Measurements from ENCODE around the gene ASB1. TPM values are rescaled to one million over a fixed set of nuclear protein-coding genes. Genes with fewer than 3 reads are reported as not detected.

Gene ASB1
- total and polyA plus RNA-seq, 2 donors (not counting 1 experiment from before 2014, with no cell fraction given): 31.9 to 50.7 TPM

DNA sequence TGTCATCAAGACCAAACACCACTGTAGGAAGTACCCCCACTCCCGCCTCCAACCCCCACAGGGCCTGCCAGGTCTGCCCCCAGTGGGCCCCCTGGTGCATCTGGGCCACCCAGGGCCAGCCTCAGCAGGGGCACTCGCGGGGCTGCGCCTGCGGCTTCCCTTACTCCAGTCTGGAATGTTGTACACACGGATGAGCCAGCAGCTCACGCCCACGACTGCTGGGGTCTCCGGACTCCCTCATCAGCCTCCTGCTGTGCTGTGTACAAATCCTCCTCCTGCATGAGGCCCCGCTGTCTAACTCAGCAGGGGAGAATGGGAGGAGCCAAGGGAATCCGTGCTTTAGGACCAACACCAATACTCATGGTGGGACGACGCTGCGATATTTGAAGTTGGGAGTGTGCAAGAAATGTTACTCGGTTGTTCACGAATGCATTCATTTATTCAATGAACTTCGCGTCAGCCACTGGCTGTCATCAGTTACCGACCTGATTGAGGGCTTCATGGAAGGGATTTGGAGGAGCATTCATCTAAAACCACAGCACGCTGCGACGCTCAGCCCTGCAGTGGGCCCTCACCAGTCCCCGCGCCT lies 654 bp upstream of the ASB1 start:
- ATAC-seq (ENCODE audit: low read depth) (no peak), DNase-seq (no peak)
- Histone ChIP-seq H3K4me3 (ENCODE audit: control extremely low read depth in 1 of 5, extremely low read depth in 1 of 5, insufficient read depth in 1 of 5, low read depth in 2 of 5, low read length in 4 of 5) (peak overlapping the region; percentile 73 to 93 (median 81)), H2AFZ (ENCODE audit: insufficient read depth, low read depth, low read length, poor library complexity, severe bottlenecking) (peak overlapping the region; percentile 98), H3K36me3 (replicated peaks in 1 of 2; ENCODE audit: control extremely low read depth in 1 of 2, control insufficient read depth in 1 of 2, extremely low read depth in 1 of 2, insufficient read depth in 2 of 2, low read length in 1 of 2) (peaks cover 0 to 3% of the 10 kb centered on the region in 2 experiments), H4K20me1 (ENCODE audit: control insufficient read depth, insufficient read depth, low read length, poor library complexity, severe bottlenecking) (peaks cover 24% of the 10 kb centered on the region), H3K4me1 (ENCODE audit: control insufficient read depth in 2 of 2, insufficient read depth in 2 of 2, low read length in 2 of 2) (peaks cover 19 to 26% of the 10 kb centered on the region in 2 donors), H3K9ac (ENCODE audit: low read length) (peak overlapping the region; percentile 95), H3K27ac (ENCODE audit: low read length in 2 of 2) (peak overlapping the region; percentile 81 to 92), H3K4me2 (replicated peaks; ENCODE audit: low read depth, low read length, poor library complexity, severe bottlenecking) (peak overlapping the region; percentile 73), H3K9me3 (ENCODE audit: control extremely low read depth in 1 of 3, control insufficient read depth in 2 of 3, insufficient read depth in 1 of 3, low read length in 2 of 3) (no peaks in the 10 kb centered on the region), H3K79me2 (ENCODE audit: control insufficient read depth, insufficient read depth, low read length) (peaks cover 50% of the 10 kb centered on the region), H3K27me3 (replicated peaks in 1 of 4; ENCODE audit: control extremely low read depth in 1 of 4, control insufficient read depth in 3 of 4, insufficient read depth in 4 of 4, low read length in 3 of 4) (no peaks in the 10 kb centered on the region)
- POLR2A ChIA-PET: interaction anchor here (0.6 kb wide), 1 partner anchor 83 kb away, joined by 8 read pairs; no protein-coding TSS in a partner anchor
- Mint-ChIP-seq H3K27ac (peak overlapping the region; percentile 89), H3K4me3 (peak overlapping the region; percentile 91), H3K4me1 (peaks cover 38% of the 10 kb centered on the region), H3K27me3 (no peaks in the 10 kb centered on the region), H3K9me3 (ENCODE audit: insufficient read depth) (no peaks in the 10 kb centered on the region)
- intact Hi-C loops (cut with micrococcal nuclease): loop anchor here (2.0 to 10.0 kb wide), 3 partner anchors 365 to 1599 kb away; partner anchors contain the start of genes NDUFA10, SCLY and UBE2F
- CTCF ChIA-PET: no interaction called here
- WGBS (ENCODE audit: insufficient coverage): 20% methylated on average over 15 of the region's 24 CpGs
- TF ChIP-seq EZH2 (IDR thresholded peaks at IDR 0.05; ENCODE audit: borderline replicate concordance, insufficient read depth, low read depth, low read length, poor library complexity, severe bottlenecking) (no peak), CTCF (IDR thresholded peaks at IDR 0.05) (no peak)

All from B cell (primary cell).